Prostate gland (tissue), 2 donors: ENCODE results near the gene XPO6. TPM values are rescaled to one million over a fixed set of nuclear protein-coding genes. Genes with fewer than 3 reads are reported as not detected.

Experiments used
- DNase-seq: peaks from one replicate; pipeline ENCODE4 v3.0.0-alpha.2; 2019; ENCODE audit warnings: low spot score
- H3K27ac ChIP-seq, 2 donors: fragments of 200-600 bp; sonication (generic); 2 replicates each; pipeline ENCODE4 v1.5.1; 2017 to 2019
- H3K27me3 ChIP-seq: fragments of 200-600 bp; sonication (generic); replicated peaks from 2 replicates; pipeline ENCODE4 v1.5.1; 2019; ENCODE audit not compliant: insufficient read depth
- H3K36me3 ChIP-seq, 2 donors: fragments of 200-600 bp; sonication (generic); 1 replicate in 1 of 2; 2 replicates in 1 of 2; pipeline versions ENCODE4 v1.5.1 to v1.8.1; 2017 to 2019
- H3K4me1 ChIP-seq: fragments of 200-600 bp; sonication (generic); replicated peaks from 2 replicates; pipeline ENCODE4 v1.5.1; 2019
- H3K4me3 ChIP-seq, 2 donors: fragments of 200-600 bp; sonication (generic); 2 replicates each; pipeline ENCODE4 v1.5.1; 2017 to 2019
- H3K9me3 ChIP-seq: fragments of 200-600 bp; sonication (generic); 2 replicates; pipeline ENCODE4 v1.5.1; 2017
- POLR2A ChIP-seq: fragments of 450-650 bp; IDR thresholded peaks from one replicate; pipeline ENCODE4 v1.6.1; 2016; ENCODE audit warnings: antibody characterized with exemption, mild to moderate bottlenecking
- POLR2AphosphoS5 ChIP-seq: sonication (generic); formaldehyde crosslinking; IDR thresholded peaks from one replicate; pipeline ENCODE4 v1.6.1; 2017; ENCODE audit warnings: antibody characterized with exemption
- WGBS: methylation state at CpG from one replicate; pipeline ENCODE4 v1.1.5; 2018; 5-methylcytosine and 5-hydroxymethylcytosine counted together
- intact Hi-C: fragments of 100-400 bp; cut with DNase I; formaldehyde crosslinking; loops from one replicate; pipeline ENCODE4 v1.14.2; 2022
- total RNA-seq, 2 donors: library from RNA; depleted of rRNA; stranded (reverse); fragments of >200 nt; gene quantifications; one replicate each; pipeline ENCODE4 v1.1.0, GENCODE V29; 2016
- TF ChIP-seq, protein P1 (sequence below), 4 experiments: fragments of 200-600 bp in 2 of 4; fragments of 450-650 bp in 2 of 4; sonication (generic) in 2 of 4; IDR thresholded peaks; 1 replicate in 3 of 4; 2 replicates in 1 of 4; pipeline ENCODE4 v1.5.1; 2016 to 2019; ENCODE audit warnings: antibody characterized with exemption in 4 of 4, mild to moderate bottlenecking in 2 of 4, moderate library complexity in 2 of 4

XPO6 gene
- total RNA-seq, 2 donors from 2014 or later: 51.1 to 145 TPM

DNA sequence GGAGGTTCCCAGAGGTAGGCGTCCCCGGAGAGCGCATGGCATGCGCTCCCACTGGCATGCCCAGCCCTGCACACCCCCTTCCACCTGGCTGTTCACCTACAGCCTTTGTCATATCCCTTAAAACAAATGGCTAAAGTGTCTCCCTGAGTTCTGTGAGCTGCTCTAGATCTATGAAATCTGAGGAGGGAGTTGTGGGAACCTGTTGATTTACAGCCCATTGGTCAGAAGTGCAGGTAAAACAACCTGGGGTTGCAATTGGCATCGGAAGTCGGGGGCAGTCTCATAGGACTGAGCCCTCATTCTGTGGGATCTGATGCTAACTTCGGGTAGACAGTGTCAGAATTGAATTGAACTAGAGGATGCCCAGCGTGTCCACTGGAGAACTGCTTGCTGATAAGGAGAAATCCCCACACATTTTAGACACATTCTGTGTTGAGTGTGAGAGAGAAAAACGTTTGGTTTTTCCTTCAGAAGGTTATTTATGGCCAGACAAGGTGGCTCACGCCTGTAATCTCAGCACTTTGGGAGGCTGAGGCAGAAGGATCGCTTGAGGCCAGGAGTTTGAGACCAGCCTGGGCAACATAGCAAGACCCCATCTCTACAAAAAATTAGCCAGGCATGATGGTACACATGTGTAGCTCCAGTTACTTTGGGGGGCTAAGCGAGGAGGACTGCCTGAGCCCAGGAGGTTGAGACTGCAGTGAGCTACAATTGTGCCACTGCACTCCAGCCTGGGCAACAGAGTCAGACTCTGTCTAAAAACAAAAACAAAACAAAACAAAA is 126.2 kb downstream of the XPO6 start:
- no peaks in the 10 kb centered on the region for H3K4me1 ChIP-seq
- no peak for TF ChIP-seq POLR2AphosphoS5
- no peak for TF ChIP-seq POLR2A
- TF ChIP-seq, protein P1, sequence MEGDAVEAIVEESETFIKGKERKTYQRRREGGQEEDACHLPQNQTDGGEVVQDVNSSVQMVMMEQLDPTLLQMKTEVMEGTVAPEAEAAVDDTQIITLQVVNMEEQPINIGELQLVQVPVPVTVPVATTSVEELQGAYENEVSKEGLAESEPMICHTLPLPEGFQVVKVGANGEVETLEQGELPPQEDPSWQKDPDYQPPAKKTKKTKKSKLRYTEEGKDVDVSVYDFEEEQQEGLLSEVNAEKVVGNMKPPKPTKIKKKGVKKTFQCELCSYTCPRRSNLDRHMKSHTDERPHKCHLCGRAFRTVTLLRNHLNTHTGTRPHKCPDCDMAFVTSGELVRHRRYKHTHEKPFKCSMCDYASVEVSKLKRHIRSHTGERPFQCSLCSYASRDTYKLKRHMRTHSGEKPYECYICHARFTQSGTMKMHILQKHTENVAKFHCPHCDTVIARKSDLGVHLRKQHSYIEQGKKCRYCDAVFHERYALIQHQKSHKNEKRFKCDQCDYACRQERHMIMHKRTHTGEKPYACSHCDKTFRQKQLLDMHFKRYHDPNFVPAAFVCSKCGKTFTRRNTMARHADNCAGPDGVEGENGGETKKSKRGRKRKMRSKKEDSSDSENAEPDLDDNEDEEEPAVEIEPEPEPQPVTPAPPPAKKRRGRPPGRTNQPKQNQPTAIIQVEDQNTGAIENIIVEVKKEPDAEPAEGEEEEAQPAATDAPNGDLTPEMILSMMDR (IDR thresholded peaks at IDR 0.05): no peak
- no peak overlapping the region for H3K4me3 ChIP-seq
- no peaks in the 10 kb centered on the region for H3K9me3 ChIP-seq
- H3K27me3 ChIP-seq: no peaks in the 10 kb centered on the region
- intact Hi-C loops: no loop called here
- no peak for DNase-seq
- H3K27ac ChIP-seq: no peak overlapping the region
- WGBS: 58% methylated on average over 12 of the region's 12 CpGs
- no peaks in the 10 kb centered on the region for H3K36me3 ChIP-seq

DNA sequence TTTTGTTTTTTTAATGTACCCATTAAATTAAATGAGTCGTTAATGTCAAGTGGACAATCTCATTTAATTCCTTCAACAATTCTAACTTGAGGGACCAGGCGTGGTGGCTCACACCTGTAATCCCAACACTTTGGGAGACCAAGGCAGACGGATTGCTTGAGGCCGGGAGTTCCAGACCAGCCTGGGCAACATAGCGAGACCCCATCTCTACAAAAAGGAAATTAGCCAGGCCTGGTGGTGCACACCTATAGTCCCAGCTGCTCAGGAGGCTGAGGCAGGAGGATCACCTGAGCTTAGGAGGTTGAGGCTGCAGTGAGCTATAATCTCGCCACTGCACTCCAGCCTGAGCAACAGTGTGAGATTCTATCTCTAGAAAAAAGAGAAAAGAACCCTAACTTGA is 127.6 kb downstream of the XPO6 start:
- H3K36me3 ChIP-seq: no peaks in the 10 kb centered on the region
- WGBS: 88% methylated on average over 6 of the region's 6 CpGs
- H3K27ac ChIP-seq: no peak overlapping the region
- intact Hi-C loops: no loop called here
- H3K4me3 ChIP-seq: no peak overlapping the region
- no peaks in the 10 kb centered on the region for H3K9me3 ChIP-seq
- H3K4me1 ChIP-seq: no peaks in the 10 kb centered on the region
- H3K27me3 ChIP-seq: no peaks in the 10 kb centered on the region
- TF ChIP-seq POLR2AphosphoS5: no peak
- TF ChIP-seq, protein P1 (IDR thresholded peaks at IDR 0.05): no peak
- DNase-seq: no peak

DNA sequence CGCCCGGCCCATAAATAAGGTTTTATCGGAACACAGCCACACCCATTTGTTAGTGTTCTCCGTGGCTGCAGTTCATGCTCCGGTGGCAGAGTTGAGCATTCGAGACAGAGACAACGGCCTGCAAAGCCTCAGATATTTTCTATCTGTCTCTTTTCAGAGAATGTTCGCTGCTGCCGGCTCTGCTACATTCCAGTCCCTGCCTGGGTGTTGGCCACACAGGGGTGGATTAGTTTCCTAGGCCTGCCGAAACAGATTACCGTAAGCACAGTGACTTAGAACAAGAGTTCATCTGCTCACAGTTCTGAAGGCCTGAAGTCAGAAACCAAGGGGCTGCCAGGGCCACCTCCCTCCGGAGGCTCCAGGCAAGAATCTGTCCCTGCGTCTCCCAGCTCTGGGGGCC is 129.1 kb downstream of the XPO6 start:
- intact Hi-C loops: no loop called here
- WGBS: 30% methylated on average over 13 of the region's 13 CpGs
- Histone ChIP-seq H3K9me3 (no peaks in the 10 kb centered on the region), H3K36me3 (no peaks in the 10 kb centered on the region), H3K4me1 (no peaks in the 10 kb centered on the region), H3K27me3 (no peaks in the 10 kb centered on the region), H3K27ac (peak overlapping the region; percentile 13 to 39), H3K4me3 (no peak overlapping the region)
- TF ChIP-seq, protein P1 (IDR thresholded peaks at IDR 0.05): no peak
- DNase-seq: peak; percentile 39

GRCh38 chr16:28081391-28081968 is 130.3 kb downstream of the XPO6 start:
- 91% methylated on average over 9 of the region's 9 CpGs for WGBS
- Histone ChIP-seq H3K36me3 (no peaks in the 10 kb centered on the region), H3K4me3 (no peak overlapping the region), H3K4me1 (no peaks in the 10 kb centered on the region), H3K27me3 (no peaks in the 10 kb centered on the region), H3K9me3 (no peaks in the 10 kb centered on the region), H3K27ac (no peak overlapping the region)
- no peak for TF ChIP-seq POLR2AphosphoS5
- no peak for DNase-seq
- intact Hi-C loops: no loop called here

- TF ChIP-seq, protein P1 (IDR thresholded peaks at IDR 0.05): no peak
- no peak for TF ChIP-seq POLR2A
- no peak for TF ChIP-seq POLR2AphosphoS5
- Histone ChIP-seq H3K4me1 (no peaks in the 10 kb centered on the region), H3K27me3 (no peaks in the 10 kb centered on the region), H3K27ac (no peak overlapping the region), H3K9me3 (no peaks in the 10 kb centered on the region), H3K36me3 (no peaks in the 10 kb centered on the region), H3K4me3 (no peak overlapping the region)
- no peak for DNase-seq
- intact Hi-C loops: no loop called here
- 86% methylated on average over 6 of the region's 6 CpGs for WGBS
Measured at GRCh38 chr16:28078261-28078660, 133.5 kb downstream of the XPO6 start.
